HCT116 (cell line): ENCODE measurements around the gene TPRG1. TPM values are rescaled to one million over a fixed set of nuclear protein-coding genes. Genes with fewer than 3 reads are reported as not detected.

Source experiments
- ATAC-seq: fragments of 200-7000 bp; cut with Tn5 transposase; 2 replicates; pipeline ENCODE4 v1.9.1; 2020; ENCODE audit warnings: mild to moderate bottlenecking, moderate library complexity
- BruUV-seq: library from RNA; stranded (reverse); fragments of 400-500 nt; replicated peaks from 2 replicates; lab custom pipeline; 2021; lab: Mats Ljungman, UMichigan
- CTCF ChIA-PET: fragments of 300-600 bp; sonication (Branson Sonifier 250); formaldehyde crosslinking; loops from one replicate; lab custom pipeline; 2021; ENCODE audit warnings: antibody characterized with exemption; lab: Charles Lee
- POLR2A ChIA-PET: fragments of 300-600, 350-600 bp; sonication (Branson Sonifier 250); formaldehyde crosslinking; loops from one replicate; lab custom pipeline; 2021; ENCODE audit warnings: antibody characterized with exemption; lab: Charles Lee
- RAD21 ChIA-PET, 2 experiments: fragments of 300-600 bp; sonication (Branson Sonifier 250); formaldehyde crosslinking; loops; one replicate each; lab custom pipeline; 2023; ENCODE audit warnings: low total read pairs in 2 of 2; ENCODE audit not compliant: uncharacterized antibody in 2 of 2, unreplicated experiment in 2 of 2, low non-redundant PET in 1 of 2; lab: Charles Lee
- DNase-seq: peaks from one replicate; pipeline ENCODE4 v3.0.0-alpha.2; 2010; ENCODE audit warnings: low read depth, low spot score
- H2AFZ ChIP-seq: fragments of 200-600 bp; shearing (Covaris generic), sonication (generic); 2 replicates; pipeline ENCODE4 v1.6.1; 2017; ENCODE audit warnings: low read depth, mixed run types, mixed read lengths, antibody characterized with exemption, low read length; ENCODE audit not compliant: poor library complexity, severe bottlenecking
- H3K27ac ChIP-seq: 2 replicates; pipeline ENCODE4 v1.5.1; 2012; ENCODE audit warnings: low read depth, low read length
- H3K27me3 ChIP-seq: fragments of 200-600 bp; sonication (generic); 2 replicates; pipeline ENCODE4 v1.6.1; 2016; ENCODE audit warnings: mixed run types, low read length, mixed read lengths; ENCODE audit not compliant: insufficient read depth
- H3K36me3 ChIP-seq, 2 experiments: fragments of 200-500 bp in 1 of 2; fragments of 200-600 bp in 1 of 2; sonication (Bioruptor generic) in 1 of 2; sonication (generic) in 1 of 2; 2 replicates each; pipeline versions ENCODE4 v1.5.1 to v1.6.1; 2014 to 2016; ENCODE audit warnings: low read length in 2 of 2, inconsistent platforms in 1 of 2, mixed read lengths in 1 of 2, mixed run types in 1 of 2; ENCODE audit not compliant: insufficient read depth in 2 of 2, control insufficient read depth in 1 of 2
- H3K4me1 ChIP-seq, 2 experiments: fragments of 200-600 bp in 1 of 2; sonication (generic) in 1 of 2; 2 replicates each; pipeline versions ENCODE4 v1.5.1 to v1.6.1; 2012 to 2017; ENCODE audit warnings: low read length in 2 of 2, inconsistent platforms in 1 of 2, mild to moderate bottlenecking in 1 of 2, mixed read lengths in 1 of 2, mixed run types in 1 of 2, moderate library complexity in 1 of 2; ENCODE audit not compliant: insufficient read depth in 2 of 2, control insufficient read depth in 1 of 2
- H3K4me2 ChIP-seq: fragments of 200-600 bp; sonication (generic); 2 replicates; pipeline ENCODE4 v1.6.1; 2017; ENCODE audit warnings: mixed run types, low read length, mixed read lengths
- H3K4me3 ChIP-seq, 2 experiments: fragments of 200-600 bp in 1 of 2; sonication (generic) in 1 of 2; replicated peaks in 1 of 2; 2 replicates each; pipeline ENCODE4 v1.5.1; 2011 to 2016; ENCODE audit warnings: low read length in 2 of 2, control low read depth in 1 of 2, low read depth in 1 of 2, mild to moderate bottlenecking in 1 of 2, mixed read lengths in 1 of 2, mixed run types in 1 of 2
- H3K79me2 ChIP-seq: fragments of 200-600 bp; sonication (generic); 2 replicates; pipeline ENCODE4 v1.6.1; 2017; ENCODE audit warnings: mild to moderate bottlenecking, mixed run types, low read length, moderate library complexity, mixed read lengths; ENCODE audit not compliant: insufficient read depth
- H3K9ac ChIP-seq: fragments of 200-600 bp; sonication (generic); 2 replicates; pipeline ENCODE4 v1.6.1; 2016; ENCODE audit warnings: low read length, mixed read lengths
- H3K9me2 ChIP-seq: fragments of 200-600 bp; sonication (generic), shearing (Covaris generic); 2 replicates; pipeline ENCODE4 v1.6.1; 2017; ENCODE audit warnings: mixed run types, mild to moderate bottlenecking, moderate library complexity; ENCODE audit not compliant: insufficient read depth
- H3K9me3 ChIP-seq, 2 experiments: fragments of 200-500 bp in 1 of 2; fragments of 200-600 bp in 1 of 2; sonication (Bioruptor generic) in 1 of 2; sonication (generic) in 1 of 2; 2 replicates each; pipeline ENCODE4 v1.6.1; 2014 to 2017; ENCODE audit warnings: low read length in 2 of 2, mixed read lengths in 2 of 2, inconsistent platforms in 1 of 2, low read depth in 1 of 2, mild to moderate bottlenecking in 1 of 2, mixed run types in 1 of 2, moderate library complexity in 1 of 2; ENCODE audit not compliant: control insufficient read depth in 1 of 2, insufficient read depth in 1 of 2
- H4K20me1 ChIP-seq: fragments of 200-600 bp; sonication (generic), shearing (Covaris generic); 2 replicates; pipeline ENCODE4 v1.6.1; 2017; ENCODE audit warnings: mixed run types, mild to moderate bottlenecking, moderate library complexity; ENCODE audit not compliant: insufficient read depth
- ATF3 ChIP-seq: IDR thresholded peaks from 2 replicates; pipeline ENCODE4 v1.6.1; 2012
- CBX3 ChIP-seq: IDR thresholded peaks from 2 replicates; pipeline ENCODE4 v1.6.1; 2012; ENCODE audit warnings: low read depth
- CEBPB ChIP-seq: IDR thresholded peaks from 2 replicates; pipeline ENCODE4 v1.6.1; 2012; ENCODE audit warnings: low read depth
- CTCF ChIP-seq, 3 experiments: fragments of 200-600 bp in 1 of 3; sonication (generic) in 1 of 3; IDR thresholded peaks in 2 of 3; conservative IDR thresholded peaks in 1 of 3; 2 replicates each; pipeline ENCODE4 v1.5.1; 2012 to 2017; ENCODE audit warnings: low read depth in 2 of 3, low read length in 2 of 3, antibody characterized with exemption in 1 of 3, borderline replicate concordance in 1 of 3, control low read depth in 1 of 3, mild to moderate bottlenecking in 1 of 3, mixed read lengths in 1 of 3, mixed run types in 1 of 3, moderate library complexity in 1 of 3; ENCODE audit not compliant: insufficient read depth in 1 of 3
- EGR1 ChIP-seq: IDR thresholded peaks from 2 replicates; pipeline ENCODE4 v1.6.1; 2012; ENCODE audit warnings: low read depth
- ELF1 ChIP-seq: IDR thresholded peaks from 2 replicates; pipeline ENCODE4 v1.6.1; 2012; ENCODE audit warnings: low read depth, borderline replicate concordance
- EZH2 ChIP-seq: fragments of 200-600 bp; sonication (generic); IDR thresholded peaks from 2 replicates; pipeline ENCODE4 v1.6.1; 2017; ENCODE audit warnings: antibody characterized with exemption, mixed run types
- EZH2phosphoT487 ChIP-seq: fragments of 200-600 bp; IDR thresholded peaks from 2 replicates; pipeline ENCODE4 v1.6.1; 2018; ENCODE audit warnings: antibody characterized with exemption, borderline replicate concordance
- MAX ChIP-seq: IDR thresholded peaks from 2 replicates; pipeline ENCODE4 v1.6.1; 2012
- POLR2AphosphoS5 ChIP-seq: IDR thresholded peaks from 2 replicates; pipeline ENCODE4 v1.6.1; 2011; ENCODE audit warnings: mild to moderate bottlenecking, low read depth, low read length, moderate library complexity
- RAD21 ChIP-seq: IDR thresholded peaks from 2 replicates; pipeline ENCODE4 v1.6.1; 2012; ENCODE audit warnings: low read depth, mild to moderate bottlenecking
- REST ChIP-seq: IDR thresholded peaks from 2 replicates; pipeline ENCODE4 v1.6.1; 2012; ENCODE audit warnings: low read depth
- SP1 ChIP-seq: IDR thresholded peaks from 2 replicates; pipeline ENCODE4 v1.6.1; 2012; ENCODE audit warnings: low read depth
- SRF ChIP-seq: IDR thresholded peaks from 2 replicates; pipeline ENCODE4 v1.6.1; 2012; ENCODE audit warnings: low read depth
- TCF7L2 ChIP-seq: IDR thresholded peaks from 2 replicates; pipeline ENCODE4 v1.7.0; 2011; ENCODE audit warnings: borderline replicate concordance, inconsistent platforms; ENCODE audit not compliant: insufficient read depth, insufficient read length; ENCODE audit errors: extremely low read depth
- YY1 ChIP-seq: IDR thresholded peaks from 2 replicates; pipeline ENCODE4 v1.6.1; 2011; ENCODE audit warnings: low read length, low read depth, moderate library complexity, mild to moderate bottlenecking; ENCODE audit not compliant: insufficient replicate concordance; ENCODE audit errors: extremely low read depth
- ZBTB33 ChIP-seq: IDR thresholded peaks from 2 replicates; pipeline ENCODE4 v1.6.1; 2011; ENCODE audit warnings: mild to moderate bottlenecking, low read length, moderate library complexity; ENCODE audit not compliant: insufficient replicate concordance; ENCODE audit errors: extremely low read depth
- ZFX ChIP-seq: fragments of 450-650 bp; IDR thresholded peaks from 2 replicates; pipeline ENCODE4 v1.6.1; 2017
- ZNF274 ChIP-seq: fragments of 200-500 bp; sonication (Bioruptor generic); IDR thresholded peaks from 2 replicates; pipeline ENCODE4 v1.6.1; 2014; ENCODE audit warnings: mild to moderate bottlenecking, low read depth, low read length, inconsistent platforms
- intact Hi-C: fragments of 100-400 bp; cut with micrococcal nuclease; formaldehyde crosslinking; loops from 2 replicates; pipeline ENCODE4 v1.10.0; 2022
- total RNA-seq: library from RNA; stranded (reverse); gene quantifications from one replicate; pipeline ENCODE4 v1.2.1, GENCODE V29; 2021; ENCODE audit not compliant: unreplicated experiment

The TPRG1 gene
- total RNA-seq, 1 experiment from 2014 or later, result 2.8 TPM

GRCh38 chr3:189334064-189334920 lies 162.5 kb downstream of the TPRG1 start:
- no TSS peak for BruUV-seq
- Histone ChIP-seq H3K4me2 (no peak overlapping the region), H3K9ac (no peak overlapping the region), H3K4me3 (no peak overlapping the region), H4K20me1 (no peaks in the 10 kb centered on the region), H3K36me3 (no peaks in the 10 kb centered on the region), H2AFZ (no peak overlapping the region), H3K79me2 (no peaks in the 10 kb centered on the region), H3K9me2 (no peaks in the 10 kb centered on the region), H3K9me3 (no peaks in the 10 kb centered on the region), H3K27ac (no peak overlapping the region), H3K4me1 (peaks cover 5 to 6% of the 10 kb centered on the region in 2 experiments; a peak in 3 of 4 replicates), H3K27me3 (peaks cover 24% of the 10 kb centered on the region)
- TF ChIP-seq ZFX (no peak), ZBTB33 (no peak), ELF1 (no peak), SRF (no peak), CEBPB (no peak), MAX (no peak), YY1 (no peak), REST (no peak), TCF7L2 (no peak), EGR1 (no peak), EZH2 (no peak), ATF3 (no peak), CTCF (IDR thresholded peaks at IDR 0.05 in 2 of 3, conservative IDR thresholded peaks at IDR 0.05 in 1 of 3; ENCODE audit: borderline replicate concordance in 1 of 3, insufficient read depth in 1 of 3, low read depth in 2 of 3, low read length in 2 of 3) (no peak), POLR2AphosphoS5 (no peak), CBX3 (no peak), SP1 (no peak), EZH2phosphoT487 (no peak), ZNF274 (no peak), RAD21 (no peak)
- RAD21 ChIA-PET, result no interaction called here
- CTCF ChIA-PET, result no interaction called here
- intact Hi-C loops, result no loop called here
- POLR2A ChIA-PET, result no interaction called here
- no peak for ATAC-seq
- no peak for DNase-seq
